ENCODE data around the gene PRRX2.
"Not testable (repeated sequence)": the region's sequence is repeated elsewhere in the genome, so short reads cannot be mapped to it uniquely, and the experiment has no call there.

PRRX2 gene

DNA sequence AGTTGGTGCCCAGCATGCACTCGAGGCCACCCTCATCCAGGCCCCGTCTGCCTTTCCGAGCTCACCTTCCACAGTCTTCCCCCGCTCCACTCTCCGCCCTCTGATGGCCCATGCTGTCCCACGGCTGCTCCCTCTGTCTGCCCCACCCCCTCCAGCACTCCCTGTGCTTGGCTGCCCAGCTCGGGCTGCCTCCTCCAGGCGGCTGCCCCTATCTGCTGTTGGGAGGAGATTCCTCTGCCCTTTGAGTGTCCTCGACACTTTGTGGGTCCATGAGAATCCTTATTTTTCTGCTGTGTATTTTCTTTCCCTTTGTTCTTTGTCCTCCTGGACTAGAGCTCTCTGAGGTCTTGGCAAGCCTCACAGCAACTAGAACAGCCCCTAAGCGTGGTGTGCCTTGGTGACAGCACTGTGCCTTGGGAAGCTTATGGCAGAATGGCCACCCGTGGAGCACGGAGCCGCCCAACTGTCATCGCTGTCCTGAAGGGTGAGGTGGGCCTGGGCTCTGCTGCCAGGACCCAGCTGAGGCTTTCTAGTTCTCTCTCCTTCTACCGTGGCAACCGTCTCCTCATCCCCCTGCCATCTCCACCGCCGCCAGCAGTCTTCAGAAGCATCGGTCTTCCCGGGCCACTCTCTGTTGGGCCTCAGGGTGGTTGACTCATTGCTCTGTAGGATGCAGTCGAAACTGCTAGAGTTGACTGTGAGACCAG lies 34.3 kb upstream of the PRRX2 start:
- TF ChIP-seq, protein P1, sequence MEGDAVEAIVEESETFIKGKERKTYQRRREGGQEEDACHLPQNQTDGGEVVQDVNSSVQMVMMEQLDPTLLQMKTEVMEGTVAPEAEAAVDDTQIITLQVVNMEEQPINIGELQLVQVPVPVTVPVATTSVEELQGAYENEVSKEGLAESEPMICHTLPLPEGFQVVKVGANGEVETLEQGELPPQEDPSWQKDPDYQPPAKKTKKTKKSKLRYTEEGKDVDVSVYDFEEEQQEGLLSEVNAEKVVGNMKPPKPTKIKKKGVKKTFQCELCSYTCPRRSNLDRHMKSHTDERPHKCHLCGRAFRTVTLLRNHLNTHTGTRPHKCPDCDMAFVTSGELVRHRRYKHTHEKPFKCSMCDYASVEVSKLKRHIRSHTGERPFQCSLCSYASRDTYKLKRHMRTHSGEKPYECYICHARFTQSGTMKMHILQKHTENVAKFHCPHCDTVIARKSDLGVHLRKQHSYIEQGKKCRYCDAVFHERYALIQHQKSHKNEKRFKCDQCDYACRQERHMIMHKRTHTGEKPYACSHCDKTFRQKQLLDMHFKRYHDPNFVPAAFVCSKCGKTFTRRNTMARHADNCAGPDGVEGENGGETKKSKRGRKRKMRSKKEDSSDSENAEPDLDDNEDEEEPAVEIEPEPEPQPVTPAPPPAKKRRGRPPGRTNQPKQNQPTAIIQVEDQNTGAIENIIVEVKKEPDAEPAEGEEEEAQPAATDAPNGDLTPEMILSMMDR (IDR thresholded peaks at IDR 0.05; ENCODE audit: low read depth, low read length, missing control alignments) = no peak
- DNase-seq (ENCODE audit: extremely low read depth, low read depth) = no peak

GRCh38 chr9:129631674-129632129 lies 33.7 kb upstream of the PRRX2 start:
- TF ChIP-seq, protein P1 (IDR thresholded peaks at IDR 0.05; ENCODE audit: low read depth, low read length, missing control alignments) = no peak
- H3K4me3 ChIP-seq (replicated peaks; ENCODE audit: low read depth, low read length) = no peak overlapping the region
- DNase-seq (ENCODE audit: extremely low read depth, low read depth) = no peak

More for the DNA sequence above, 34.3 kb upstream of the PRRX2 start:
- H3K4me3 ChIP-seq (replicated peaks; ENCODE audit: low read depth, low read length) = no peak overlapping the region

GRCh38 chr9:129632460-129632859 lies 33.0 kb upstream of the PRRX2 start:
- TF ChIP-seq, protein P1 (IDR thresholded peaks at IDR 0.05; ENCODE audit: low read depth, low read length, missing control alignments) = no peak
- H3K4me3 ChIP-seq (replicated peaks; ENCODE audit: low read depth, low read length) = no peak overlapping the region
- no peak for DNase-seq (ENCODE audit: extremely low read depth, low read depth)

- TF ChIP-seq, protein P1 (IDR thresholded peaks at IDR 0.05; ENCODE audit: low read depth, low read length, missing control alignments) = no peak
- DNase-seq (ENCODE audit: extremely low read depth, low read depth) = no peak
- H3K4me3 ChIP-seq (replicated peaks; ENCODE audit: low read depth, low read length) = no peak overlapping the region
Measured at GRCh38 chr9:129633207-129633606, 32.2 kb upstream of the PRRX2 start.

DNA sequence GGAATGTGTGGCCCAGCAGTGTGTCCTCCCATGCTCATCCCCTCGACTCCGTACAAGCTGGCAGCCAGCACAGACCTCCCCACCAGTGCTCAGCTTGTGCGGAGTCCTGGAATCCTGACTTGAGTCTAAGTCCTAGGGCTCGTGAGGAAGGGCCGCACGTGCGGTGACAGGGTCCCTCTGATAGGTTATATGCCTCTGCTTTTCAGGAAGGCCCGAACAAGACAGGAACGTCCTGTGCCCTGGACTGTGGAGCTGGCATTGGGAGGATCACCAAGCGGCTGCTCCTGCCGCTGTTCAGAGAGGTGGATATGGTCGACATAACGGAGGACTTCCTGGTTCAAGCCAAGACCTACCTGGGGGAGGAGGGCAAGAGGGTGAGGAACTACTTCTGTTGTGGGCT lies 31.6 kb upstream of the PRRX2 start:
- H3K4me3 ChIP-seq (replicated peaks; ENCODE audit: low read depth, low read length) = no peak overlapping the region
- TF ChIP-seq, protein P1 (IDR thresholded peaks at IDR 0.05; ENCODE audit: low read depth, low read length, missing control alignments) = no peak

GRCh38 chr9:129635099-129636065 lies 30.1 kb upstream of the PRRX2 start:
- TF ChIP-seq, protein P1 (IDR thresholded peaks at IDR 0.05; ENCODE audit: low read depth, low read length, missing control alignments) = no peak
- no peak for DNase-seq (ENCODE audit: extremely low read depth, low read depth)
- no peak overlapping the region for H3K4me3 ChIP-seq (replicated peaks; ENCODE audit: low read depth, low read length)

More for the DNA sequence above, 31.6 kb upstream of the PRRX2 start:
- no peak for DNase-seq (ENCODE audit: extremely low read depth, low read depth)

- H3K4me3 ChIP-seq (replicated peaks; ENCODE audit: low read depth, low read length); DNase-seq (ENCODE audit: extremely low read depth, low read depth): not testable (repeated sequence)
Measured at GRCh38 chr9:129636343-129636742, 29.1 kb upstream of the PRRX2 start.
